HepG2 (cell line): Measurements from ENCODE around the gene ZNF740. TPM values are rescaled to one million over a fixed set of nuclear protein-coding genes. Genes with fewer than 3 reads are reported as not detected.

ENCODE experiments used
- CENPT ChIP-seq: sonication (generic); formaldehyde crosslinking; IDR thresholded peaks from 2 replicates; pipeline ENCODE4 v1.8.0; 2022; ENCODE audit warnings: low read depth, mild to moderate bottlenecking, moderate library complexity, missing genetic modification reagents
- DDIT3 ChIP-seq: sonication (generic); formaldehyde crosslinking; IDR thresholded peaks from 2 replicates; pipeline ENCODE4 v1.4.0; 2020; ENCODE audit warnings: mild to moderate bottlenecking, missing genetic modification reagents
- EP300 ChIP-seq, 3 experiments: sonication (generic) in 1 of 3; formaldehyde crosslinking in 1 of 3; IDR thresholded peaks; 2 replicates each; pipeline versions ENCODE4 v1.5.1 to v1.6.1; 2011 to 2020; ENCODE audit warnings: low read depth in 2 of 3, low read length in 2 of 3, borderline replicate concordance in 1 of 3, improper control_type of control experiment in 1 of 3, mild to moderate bottlenecking in 1 of 3, missing genetic modification reagents in 1 of 3, moderate library complexity in 1 of 3
- FOXJ3 ChIP-seq: sonication (generic); formaldehyde crosslinking; IDR thresholded peaks from 2 replicates; pipeline ENCODE4 v1.4.0; 2020; ENCODE audit warnings: missing genetic modification reagents, mild to moderate bottlenecking, borderline replicate concordance
- GATA4 ChIP-seq: sonication (generic); IDR thresholded peaks from 2 replicates; pipeline ENCODE4 v1.6.1; 2016; ENCODE audit warnings: antibody characterized with exemption, low read depth, borderline replicate concordance
- GATAD2A ChIP-seq: IDR thresholded peaks from 2 replicates; pipeline ENCODE4 v1.6.1; 2016
- HIVEP1 ChIP-seq: sonication (generic); formaldehyde crosslinking; IDR thresholded peaks from 2 replicates; pipeline ENCODE4 v1.4.0; 2020; ENCODE audit warnings: mild to moderate bottlenecking, missing genetic modification reagents
- HMGA1 ChIP-seq: sonication (generic); formaldehyde crosslinking; conservative IDR thresholded peaks from 2 replicates; pipeline ENCODE4 v1.4.0; 2020; ENCODE audit warnings: missing genetic modification reagents
- HNF4G ChIP-seq, 2 experiments: sonication (generic) in 1 of 2; formaldehyde crosslinking in 1 of 2; IDR thresholded peaks; 2 replicates each; pipeline versions ENCODE4 v1.4.0 to v1.6.1; 2011 to 2020; ENCODE audit warnings: borderline replicate concordance in 2 of 2, low read depth in 2 of 2, mild to moderate bottlenecking in 2 of 2, low read length in 1 of 2, missing genetic modification reagents in 1 of 2, moderate library complexity in 1 of 2
- HNRNPUL1 ChIP-seq: fragments of 200-400 bp; formaldehyde crosslinking; IDR thresholded peaks from 2 replicates; pipeline ENCODE4 v1.6.1; 2017; ENCODE audit warnings: low read depth, mild to moderate bottlenecking, low read length, moderate library complexity
- JDP2 ChIP-seq: sonication (generic); formaldehyde crosslinking; IDR thresholded peaks from 2 replicates; pipeline ENCODE4 v1.8.1; 2022; ENCODE audit warnings: missing genetic modification reagents, borderline replicate concordance
- KDM1A ChIP-seq: IDR thresholded peaks from 2 replicates; pipeline ENCODE4 v1.6.1; 2016; ENCODE audit warnings: missing compliant biosample characterization
- MBNL3 ChIP-seq: fragments of 250-450 bp; sonication (Bioruptor Pico); conservative IDR thresholded peaks from 2 replicates; pipeline ENCODE4 v1.8.0; 2022; ENCODE audit warnings: mild to moderate bottlenecking, inconsistent platforms
- MED8 ChIP-seq: sonication (generic); formaldehyde crosslinking; IDR thresholded peaks from 2 replicates; pipeline ENCODE4 v1.8.1; 2023; ENCODE audit warnings: mild to moderate bottlenecking, missing genetic modification reagents; ENCODE audit not compliant: insufficient replicate concordance
- MLX ChIP-seq: IDR thresholded peaks from 2 replicates; pipeline ENCODE4 v1.6.1; 2016
- MTF2 ChIP-seq: sonication (generic); formaldehyde crosslinking; IDR thresholded peaks from 2 replicates; pipeline ENCODE4 v1.5.0; 2020; ENCODE audit warnings: missing genetic modification reagents, borderline replicate concordance
- NCOA1 ChIP-seq: sonication (generic); formaldehyde crosslinking; IDR thresholded peaks from 2 replicates; pipeline ENCODE4 v1.9.0; 2021; ENCODE audit warnings: missing genetic modification reagents
- NCOA2 ChIP-seq: sonication (generic); formaldehyde crosslinking; IDR thresholded peaks from 2 replicates; pipeline ENCODE4 v1.8.0; 2022; ENCODE audit warnings: inconsistent platforms
- PCBP2 ChIP-seq: fragments of 200-400 bp; formaldehyde crosslinking; optimal IDR thresholded peaks from 2 replicates; pipeline ENCODE3; 2018; ENCODE audit warnings: low read length, low read depth; ENCODE audit not compliant: poor library complexity, severe bottlenecking
- SNAPC2 ChIP-seq: sonication (generic); formaldehyde crosslinking; IDR thresholded peaks from 2 replicates; pipeline ENCODE4 v1.8.1; 2022; ENCODE audit warnings: mild to moderate bottlenecking, missing genetic modification reagents
- TAF15 ChIP-seq: fragments of 200-400 bp; formaldehyde crosslinking; IDR thresholded peaks from one replicate; pipeline ENCODE4 v1.6.1; 2018; ENCODE audit warnings: mild to moderate bottlenecking, low read depth, low read length; ENCODE audit not compliant: poor library complexity, severe bottlenecking
- WIZ ChIP-seq: sonication (generic); formaldehyde crosslinking; IDR thresholded peaks from 2 replicates; pipeline ENCODE4 v1.5.1; 2020; ENCODE audit warnings: mild to moderate bottlenecking, missing genetic modification reagents
- ZNF24 ChIP-seq: fragments of 450-650 bp; IDR thresholded peaks from 2 replicates; pipeline ENCODE4 v1.6.1; 2017; ENCODE audit warnings: antibody characterized with exemption, mild to moderate bottlenecking
- ZNF382 ChIP-seq: sonication (generic); formaldehyde crosslinking; IDR thresholded peaks from 2 replicates; pipeline ENCODE4 v1.5.0; 2020; ENCODE audit warnings: missing genetic modification reagents, mild to moderate bottlenecking, borderline replicate concordance
- ZNF460 ChIP-seq: sonication (generic); formaldehyde crosslinking; IDR thresholded peaks from 2 replicates; pipeline ENCODE4 v1.5.1; 2020; ENCODE audit warnings: missing genetic modification reagents, mild to moderate bottlenecking, borderline replicate concordance
- ZNF672 ChIP-seq: sonication (generic); formaldehyde crosslinking; IDR thresholded peaks from 2 replicates; pipeline ENCODE4 v1.8.1; 2022; ENCODE audit warnings: missing genetic modification reagents
- ZNF772 ChIP-seq: sonication (generic); formaldehyde crosslinking; IDR thresholded peaks from 2 replicates; pipeline ENCODE4 v1.5.0; 2020; ENCODE audit warnings: mild to moderate bottlenecking, missing genetic modification reagents
- ZUFSP ChIP-seq: sonication (generic); formaldehyde crosslinking; IDR thresholded peaks from 2 replicates; pipeline ENCODE4 v1.9.0; 2021; ENCODE audit warnings: missing genetic modification reagents, mild to moderate bottlenecking, borderline replicate concordance
- polyA plus RNA-seq, 8 experiments: library from polyadenylated mRNA; depleted of rRNA in 3 of 8; stranded (reverse) in 7 of 8; unstranded in 1 of 8; fragments of >200 nt; fragmentation: Illumina TruSeq in 4 of 8; extraction: Trizol in 4 of 8; gene quantifications; 2 replicates each; pipeline versions ENCODE4 v1.2.1 to v1.2.3, GENCODE V29; 2011 to 2016; ENCODE audit warnings: low read depth in 4 of 8, missing spikeins in 1 of 8, mixed read lengths in 1 of 8; ENCODE audit not compliant: insufficient read depth in 1 of 8
- total RNA-seq, 5 experiments: library from RNA; depleted of rRNA; stranded (reverse); fragments of >200 nt; fragmentation: Illumina TruSeq; extraction: Trizol; gene quantifications; 2 replicates each; pipeline ENCODE4 v1.2.3, GENCODE V29; 2016; ENCODE audit warnings: low read depth in 1 of 5

The ZNF740 gene
- total and polyA plus RNA-seq, 2 of the 13 experiments (the other 11 are each of a cell fraction or from before 2014, with no cell fraction given), result 16.9 to 19.0 TPM

GRCh38 chr12:53145383-53146260 lies 34.9 kb upstream of the ZNF740 start (continued):
- TF ChIP-seq DDIT3 (CRISPR knock-in tag), result no peak
- peak; percentile 87 for TF ChIP-seq GATAD2A (CRISPR knock-in tag)
- peak in 1 of 2 experiments; percentile 34; a peak in 1 of 4 replicates for TF ChIP-seq EP300 (IDR thresholded peaks at IDR 0.05; ENCODE audit: low read depth in 2 of 2, low read length in 2 of 2)
- no peak; the same call in 1 of the 2 replicates for TF ChIP-seq EP300 (CRISPR knock-in tag; IDR thresholded peaks at IDR 0.05; ENCODE audit: borderline replicate concordance)
- TF ChIP-seq HNRNPUL1, result no peak
- no peak for TF ChIP-seq MLX
- TF ChIP-seq JDP2 (CRISPR knock-in tag), result no peak
- TF ChIP-seq NCOA1 (CRISPR knock-in tag), result no peak
- peak; percentile 99 for TF ChIP-seq HNF4G (IDR thresholded peaks at IDR 0.05; ENCODE audit: borderline replicate concordance, low read depth, low read length)
- peak; percentile 96 for TF ChIP-seq HNF4G (CRISPR knock-in tag; IDR thresholded peaks at IDR 0.05; ENCODE audit: borderline replicate concordance, low read depth)
- no peak for TF ChIP-seq CENPT (CRISPR knock-in tag)
- TF ChIP-seq GATA4, result no peak
- peak; percentile 39; the same call in 1 of the 2 replicates for TF ChIP-seq FOXJ3 (CRISPR knock-in tag)
- no peak for TF ChIP-seq ZNF382
- no peak for TF ChIP-seq ZUFSP (CRISPR knock-in tag)
- no peak for TF ChIP-seq MTF2 (CRISPR knock-in tag)
- no peak for TF ChIP-seq PCBP2
- TF ChIP-seq SNAPC2 (CRISPR knock-in tag), result no peak
- no peak for TF ChIP-seq MBNL3 (CRISPR knock-in tag)
- TF ChIP-seq HIVEP1 (CRISPR knock-in tag), result peak; percentile 52; the same call in 1 of the 2 replicates
- TF ChIP-seq WIZ (CRISPR knock-in tag), result no peak
- TF ChIP-seq ZNF672, result no peak
- TF ChIP-seq NCOA2 (CRISPR knock-in tag), result peak; percentile 48
- no peak for TF ChIP-seq ZNF772 (CRISPR knock-in tag)
- no peak for TF ChIP-seq HMGA1 (CRISPR knock-in tag)
- TF ChIP-seq ZNF24, result no peak
- no peak for TF ChIP-seq ZNF460 (CRISPR knock-in tag)
- no peak for TF ChIP-seq TAF15
- peak; percentile 43; the same call in 1 of the 2 replicates for TF ChIP-seq KDM1A (CRISPR knock-in tag)
- no peak for TF ChIP-seq MED8 (CRISPR knock-in tag)
